ENCODE data around the gene CTNNBIP1. TPM values are rescaled to one million over a fixed set of nuclear protein-coding genes. Genes with fewer than 3 reads are reported as not detected.

Gene CTNNBIP1
- total and polyA plus RNA-seq, 2 donors from 2014 or later: 21.9 to 26.4 TPM

DNA sequence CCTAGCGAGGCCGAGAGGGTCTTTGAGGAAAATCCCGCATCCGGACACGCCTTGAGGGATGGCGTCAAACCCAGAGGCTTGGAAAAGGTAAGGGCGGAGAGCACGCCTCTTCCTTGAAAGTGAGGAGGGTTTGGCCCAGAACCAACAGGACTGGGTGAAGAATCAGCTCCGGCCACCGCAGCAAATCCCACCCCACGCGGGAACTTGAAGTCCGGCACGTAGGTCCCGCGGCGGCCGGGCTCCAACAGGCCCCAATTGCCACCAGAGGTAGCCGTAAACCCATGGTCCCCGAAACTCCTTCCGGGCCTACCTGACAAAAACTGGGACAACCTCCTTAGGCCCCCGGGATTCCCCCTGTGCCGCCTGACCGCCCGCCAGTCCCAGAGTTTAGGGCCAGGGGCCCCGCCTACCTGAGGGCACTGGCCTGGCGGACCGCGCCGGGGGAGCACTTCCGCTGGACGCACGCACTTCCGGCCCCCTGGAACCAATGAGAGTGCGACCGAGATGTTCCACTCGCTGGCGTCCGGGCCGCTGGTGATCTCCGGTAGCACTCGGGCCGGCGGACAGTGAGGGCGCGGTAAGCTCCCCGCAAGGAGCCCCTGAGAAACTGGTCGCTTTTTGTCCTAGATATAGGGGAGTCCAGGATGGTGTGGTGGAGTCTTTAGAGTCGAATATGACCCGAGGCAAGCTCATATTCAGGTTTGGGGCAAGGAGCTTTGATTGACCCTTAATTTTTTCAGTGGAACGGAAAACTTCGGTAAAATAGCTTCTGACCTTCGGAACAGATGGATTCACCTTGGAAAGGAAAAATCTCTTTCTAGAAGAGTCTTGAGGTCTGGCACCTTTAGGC, 33.1 kb upstream of the CTNNBIP1 start, which contains the start of the genes LZIC and NMNAT1:
LZIC (minus strand) TSS at position 453 of the 850 bp plus-strand sequence. CDS start 6,772 bp downstream, outside the sequence.
NMNAT1 (plus strand) TSS at position 537 of the 850 bp plus-strand sequence. CDS start 28,599 bp downstream, outside the sequence.
- peaks cover 0 to 6% (median 3%) of the 10 kb centered on the region in 3 donors for H3K36me3 ChIP-seq (ENCODE audit: control insufficient read depth in 2 of 3, insufficient read depth in 3 of 3, low read length in 3 of 3)
- DNase-seq: peak; percentile 95 to 98 (median 96)
- TF ChIP-seq, protein P1, sequence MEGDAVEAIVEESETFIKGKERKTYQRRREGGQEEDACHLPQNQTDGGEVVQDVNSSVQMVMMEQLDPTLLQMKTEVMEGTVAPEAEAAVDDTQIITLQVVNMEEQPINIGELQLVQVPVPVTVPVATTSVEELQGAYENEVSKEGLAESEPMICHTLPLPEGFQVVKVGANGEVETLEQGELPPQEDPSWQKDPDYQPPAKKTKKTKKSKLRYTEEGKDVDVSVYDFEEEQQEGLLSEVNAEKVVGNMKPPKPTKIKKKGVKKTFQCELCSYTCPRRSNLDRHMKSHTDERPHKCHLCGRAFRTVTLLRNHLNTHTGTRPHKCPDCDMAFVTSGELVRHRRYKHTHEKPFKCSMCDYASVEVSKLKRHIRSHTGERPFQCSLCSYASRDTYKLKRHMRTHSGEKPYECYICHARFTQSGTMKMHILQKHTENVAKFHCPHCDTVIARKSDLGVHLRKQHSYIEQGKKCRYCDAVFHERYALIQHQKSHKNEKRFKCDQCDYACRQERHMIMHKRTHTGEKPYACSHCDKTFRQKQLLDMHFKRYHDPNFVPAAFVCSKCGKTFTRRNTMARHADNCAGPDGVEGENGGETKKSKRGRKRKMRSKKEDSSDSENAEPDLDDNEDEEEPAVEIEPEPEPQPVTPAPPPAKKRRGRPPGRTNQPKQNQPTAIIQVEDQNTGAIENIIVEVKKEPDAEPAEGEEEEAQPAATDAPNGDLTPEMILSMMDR (IDR thresholded peaks at IDR 0.05; ENCODE audit: borderline replicate concordance, extremely low read depth, insufficient read depth): no peak
- H3K9me3 ChIP-seq (ENCODE audit: control insufficient read depth in 2 of 3, insufficient read depth in 1 of 3, low read length in 3 of 3): no peaks in the 10 kb centered on the region
- H3K27me3 ChIP-seq (ENCODE audit: control insufficient read depth, insufficient read depth, low read length): no peaks in the 10 kb centered on the region
- peak within 1 kb of the TSS; percentile 84 to 90 for H3K27ac ChIP-seq (ENCODE audit: low read depth in 2 of 2, low read length in 2 of 2)
- intact Hi-C loops (cut with DNase I): no loop called here
- H3K9ac ChIP-seq (ENCODE audit: low read length in 3 of 3): peak within 1 kb of the TSS; percentile 90 to 97 (median 91)
- no peak for FAIRE-seq
- peak within 1 kb of the TSS; percentile 91 to 99 (median 98) for H3K4me3 ChIP-seq (ENCODE audit: low read length in 3 of 3)
- no peaks in the 10 kb centered on the region for H3K4me1 ChIP-seq (ENCODE audit: control insufficient read depth in 2 of 3, insufficient read depth in 2 of 3, low read depth in 1 of 3, low read length in 3 of 3)

DNA sequence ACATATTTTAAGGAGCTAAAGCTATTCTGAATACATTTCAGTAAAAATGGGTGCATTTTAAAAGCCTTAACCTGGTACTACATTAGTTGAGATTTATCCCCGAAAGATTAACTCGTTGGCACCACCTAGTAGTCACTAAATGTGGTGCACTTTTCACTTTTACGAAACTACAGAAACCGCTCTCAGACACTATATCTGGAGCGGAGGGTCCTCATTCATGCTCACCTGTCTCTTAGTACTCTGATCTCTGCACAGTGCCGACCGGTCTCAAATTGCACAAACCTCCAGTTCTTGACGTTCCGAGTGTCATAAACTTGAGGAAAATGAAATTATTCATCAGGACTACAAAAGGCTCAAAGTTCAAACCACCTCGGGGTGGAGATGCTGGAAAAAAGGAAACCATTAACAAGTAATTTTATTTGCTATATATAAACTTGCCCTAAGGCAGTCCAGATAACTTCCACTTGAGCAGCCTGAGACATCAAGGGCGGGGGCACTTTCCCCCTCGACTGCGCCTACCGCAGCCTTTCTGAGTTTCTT, 32.4 kb upstream of the CTNNBIP1 start:
- no peaks in the 10 kb centered on the region for H3K9me3 ChIP-seq (ENCODE audit: control insufficient read depth in 2 of 3, insufficient read depth in 1 of 3, low read length in 3 of 3)
- TF ChIP-seq, protein P1 (IDR thresholded peaks at IDR 0.05; ENCODE audit: borderline replicate concordance, extremely low read depth, insufficient read depth): peak; percentile 48
- intact Hi-C loops (cut with DNase I): no loop called here
- H3K27me3 ChIP-seq (ENCODE audit: control insufficient read depth, insufficient read depth, low read length): no peaks in the 10 kb centered on the region
- DNase-seq: peak in 3 of 5 donors; percentile 18 to 77 (median 77)
- peaks cover 0 to 3% (median 0%) of the 10 kb centered on the region in 3 donors for H3K36me3 ChIP-seq (ENCODE audit: control insufficient read depth in 2 of 3, insufficient read depth in 3 of 3, low read length in 3 of 3)
- no peaks in the 10 kb centered on the region for H3K4me1 ChIP-seq (ENCODE audit: control insufficient read depth in 2 of 3, insufficient read depth in 2 of 3, low read depth in 1 of 3, low read length in 3 of 3)
- peak overlapping the region; percentile 91 to 99 (median 98) for H3K4me3 ChIP-seq (ENCODE audit: low read length in 3 of 3)
- H3K9ac ChIP-seq (ENCODE audit: low read length in 3 of 3): peak overlapping the region; percentile 87 to 97 (median 91)
- FAIRE-seq: no peak
- H3K27ac ChIP-seq (ENCODE audit: low read depth in 2 of 2, low read length in 2 of 2): peak overlapping the region; percentile 84 to 90

DNA sequence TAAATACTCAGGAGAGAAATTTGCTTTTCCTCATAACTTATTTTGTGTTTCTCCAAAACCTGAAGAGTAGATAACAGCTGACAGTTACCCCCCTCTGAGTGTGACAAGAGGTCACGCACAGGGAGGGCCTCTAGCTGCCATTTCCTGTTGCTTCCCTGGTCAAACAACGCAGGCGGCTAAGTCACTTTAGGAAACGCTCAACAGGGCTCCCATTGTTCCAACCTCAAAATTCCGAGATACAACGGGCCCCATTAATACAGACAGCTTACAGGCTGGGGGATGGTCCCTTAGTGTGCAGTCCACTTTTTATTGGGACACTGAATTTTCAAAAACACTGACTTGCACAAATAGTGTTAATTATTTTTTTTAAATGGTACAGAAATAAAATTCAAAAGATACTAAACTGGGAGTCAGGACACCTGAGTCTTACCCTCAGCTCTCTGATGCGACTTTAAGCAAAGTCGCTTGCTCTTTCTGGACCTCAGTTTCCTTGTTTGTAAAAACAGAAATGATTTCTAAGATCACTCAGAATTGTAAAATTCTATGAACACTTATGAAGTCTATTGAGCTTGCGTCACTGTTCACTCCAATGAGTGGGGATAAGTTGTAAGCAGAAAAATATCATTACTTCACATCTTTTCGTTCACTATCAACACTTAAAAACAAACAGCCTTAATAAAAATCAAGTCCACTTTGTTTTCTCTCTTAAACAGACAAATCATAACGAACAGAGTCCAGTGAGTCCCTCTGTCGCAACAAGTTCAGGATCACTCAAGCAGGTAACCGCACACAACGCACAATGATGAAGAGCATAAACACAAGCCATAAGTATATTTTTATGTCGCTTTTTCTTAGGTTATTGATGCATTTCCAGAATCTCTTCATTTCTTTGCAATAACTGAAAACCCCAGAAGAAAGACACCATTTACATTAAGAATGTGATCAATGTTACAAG, 19.6 kb upstream of the CTNNBIP1 start:
- H3K36me3 ChIP-seq (ENCODE audit: control insufficient read depth in 2 of 3, insufficient read depth in 3 of 3, low read length in 3 of 3): peaks cover 0 to 15% (median 3%) of the 10 kb centered on the region in 3 donors
- no peaks in the 10 kb centered on the region for H3K9me3 ChIP-seq (ENCODE audit: control insufficient read depth in 2 of 3, insufficient read depth in 1 of 3, low read length in 3 of 3)
- no peaks in the 10 kb centered on the region for H3K4me1 ChIP-seq (ENCODE audit: control insufficient read depth in 2 of 3, insufficient read depth in 2 of 3, low read depth in 1 of 3, low read length in 3 of 3)
- no peak overlapping the region for H3K9ac ChIP-seq (ENCODE audit: low read length in 3 of 3)
- no peaks in the 10 kb centered on the region for H3K27me3 ChIP-seq (ENCODE audit: control insufficient read depth, insufficient read depth, low read length)
- FAIRE-seq: no peak
- H3K27ac ChIP-seq (ENCODE audit: low read depth in 2 of 2, low read length in 2 of 2): no peak overlapping the region
- H3K4me3 ChIP-seq (ENCODE audit: low read length in 3 of 3): no peak overlapping the region
- TF ChIP-seq, protein P1 (IDR thresholded peaks at IDR 0.05; ENCODE audit: borderline replicate concordance, extremely low read depth, insufficient read depth): no peak
- intact Hi-C loops (cut with DNase I): no loop called here
- DNase-seq: no peak
